Fibroblast of skin of left biceps (primary cell): Measurements from ENCODE around the gene ZBTB16.

Source experiments
- DNase-seq, 2 experiments: peaks; one replicate each; pipeline ENCODE4 v3.0.0-alpha.2; 2013; ENCODE audit warnings: low read depth in 2 of 2

The ZBTB16 gene

DNA sequence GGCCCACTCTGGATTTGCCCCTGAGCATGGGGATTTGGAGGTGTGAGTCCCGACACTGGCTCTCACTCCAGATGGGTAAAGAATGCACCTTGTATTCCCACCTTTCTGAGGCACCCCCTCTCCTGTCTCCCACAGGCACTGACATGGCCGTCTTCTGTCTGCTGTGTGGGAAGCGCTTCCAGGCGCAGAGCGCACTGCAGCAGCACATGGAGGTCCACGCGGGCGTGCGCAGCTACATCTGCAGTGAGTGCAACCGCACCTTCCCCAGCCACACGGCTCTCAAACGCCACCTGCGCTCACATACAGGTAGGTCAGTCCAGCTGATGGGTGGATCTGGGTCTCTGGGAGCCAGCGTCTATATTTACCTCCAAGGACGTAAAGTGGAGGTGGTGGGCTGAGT is 182.5 kb downstream of the ZBTB16 start:
- DNase-seq: no peak

DNA sequence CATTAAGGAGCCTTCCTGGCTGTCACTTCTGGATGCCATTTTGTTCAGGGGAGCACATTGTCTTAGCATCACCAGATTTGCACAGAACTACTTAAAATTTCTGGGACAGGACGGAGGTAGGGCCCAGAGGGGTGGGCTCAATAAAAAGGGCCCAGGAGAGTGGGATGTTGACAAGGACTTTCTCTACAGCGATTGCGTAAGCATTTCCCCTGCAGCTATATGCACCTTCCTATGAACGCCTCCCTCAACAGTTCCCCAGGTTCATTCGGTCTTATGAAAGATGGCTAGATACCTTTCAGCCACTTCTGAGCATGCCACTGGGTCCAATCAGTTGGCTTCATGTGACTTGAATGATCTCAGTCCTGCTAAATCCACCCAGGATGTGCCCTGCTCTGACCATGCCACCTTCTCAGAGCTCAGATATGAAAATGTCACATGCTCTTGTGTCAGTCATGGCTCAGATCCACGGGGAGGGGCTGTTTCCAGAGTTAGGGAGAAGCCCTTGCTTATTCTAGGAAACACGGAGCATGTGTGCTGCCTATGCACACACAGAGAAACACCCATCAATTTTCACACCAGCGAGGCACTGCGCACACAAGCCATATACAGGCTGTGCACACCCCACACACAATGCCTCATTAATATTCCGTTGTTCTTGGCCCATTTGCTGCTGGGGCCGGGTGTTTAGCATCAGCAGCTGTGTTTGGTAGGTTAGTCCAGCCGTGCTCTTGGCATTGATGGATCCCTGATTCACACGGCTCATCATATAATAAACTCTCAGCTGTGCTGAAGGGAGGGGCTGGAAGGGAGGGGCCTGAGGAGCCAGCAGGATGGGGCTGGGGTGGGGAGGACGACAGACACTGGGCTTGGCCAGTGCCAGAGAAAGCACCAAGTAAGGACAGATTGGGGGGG is 184.2 kb downstream of the ZBTB16 start:
- no peak for DNase-seq

DNA sequence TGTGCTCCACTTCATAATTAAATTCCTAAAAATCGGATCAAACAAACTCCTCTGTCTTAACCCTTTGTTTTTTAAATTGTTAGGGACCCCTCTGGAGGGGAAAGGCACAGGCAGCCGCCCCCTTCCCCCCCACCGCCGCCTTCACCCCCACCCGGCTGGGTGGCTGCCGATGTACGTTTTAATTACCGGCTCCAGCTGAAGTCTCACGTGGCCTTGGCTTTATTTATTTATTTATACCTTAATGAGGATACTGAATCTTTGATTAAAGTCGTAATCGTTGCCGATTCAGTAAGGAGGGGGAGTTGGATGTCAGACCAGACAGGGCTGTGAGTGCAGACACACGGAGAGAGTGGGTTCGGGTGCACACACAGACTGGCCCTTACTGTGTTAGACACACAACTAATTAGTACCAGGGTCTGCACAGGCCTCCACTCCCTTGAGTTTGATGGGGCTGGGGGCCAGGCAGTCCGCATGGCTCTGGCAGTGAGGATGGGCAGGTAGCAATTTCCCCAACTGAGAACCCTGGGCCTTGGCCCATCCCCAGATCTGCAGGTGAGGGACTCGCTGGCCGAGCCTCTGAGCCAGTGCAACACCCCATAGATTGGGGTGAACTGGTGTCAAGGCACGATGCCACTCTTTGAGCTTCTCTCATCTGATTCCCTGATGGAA is 185.3 kb downstream of the ZBTB16 start:
- DNase-seq: no peak

DNA sequence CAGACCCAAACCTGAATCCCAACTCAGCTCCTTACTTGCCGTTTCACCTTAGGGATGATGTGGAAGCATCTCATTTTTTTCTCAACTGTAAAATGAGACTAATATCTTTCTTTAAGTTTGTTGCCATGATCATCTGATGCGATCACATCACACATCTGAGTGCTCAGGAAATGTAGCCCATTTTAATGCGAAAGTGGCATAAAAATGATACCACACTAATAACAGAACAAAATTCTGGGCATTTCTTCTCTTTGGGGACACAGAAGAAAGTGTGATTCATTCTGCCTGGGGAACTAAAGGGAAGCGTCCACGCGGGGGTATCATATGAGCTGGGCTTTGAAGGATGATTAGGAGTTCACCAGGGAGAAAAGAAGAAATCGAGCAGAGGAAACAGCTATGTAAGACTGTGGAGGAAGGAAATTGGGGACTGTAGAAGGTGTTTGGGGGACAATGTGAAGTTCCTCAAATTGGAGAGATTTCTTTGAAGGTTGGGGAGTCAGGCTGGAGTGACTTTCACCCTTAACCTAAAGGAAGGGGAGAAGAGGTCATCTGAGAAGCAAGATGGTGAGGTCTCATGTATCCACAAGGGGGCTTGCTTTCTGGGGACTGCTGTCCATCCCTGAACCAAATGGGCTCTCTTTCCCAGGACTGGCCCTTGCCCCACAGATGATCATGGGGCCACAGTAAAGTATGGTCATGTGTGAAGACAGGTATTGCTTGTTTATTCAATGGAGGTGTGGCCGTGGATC is 187.0 kb downstream of the ZBTB16 start:
- DNase-seq: no peak

DNA sequence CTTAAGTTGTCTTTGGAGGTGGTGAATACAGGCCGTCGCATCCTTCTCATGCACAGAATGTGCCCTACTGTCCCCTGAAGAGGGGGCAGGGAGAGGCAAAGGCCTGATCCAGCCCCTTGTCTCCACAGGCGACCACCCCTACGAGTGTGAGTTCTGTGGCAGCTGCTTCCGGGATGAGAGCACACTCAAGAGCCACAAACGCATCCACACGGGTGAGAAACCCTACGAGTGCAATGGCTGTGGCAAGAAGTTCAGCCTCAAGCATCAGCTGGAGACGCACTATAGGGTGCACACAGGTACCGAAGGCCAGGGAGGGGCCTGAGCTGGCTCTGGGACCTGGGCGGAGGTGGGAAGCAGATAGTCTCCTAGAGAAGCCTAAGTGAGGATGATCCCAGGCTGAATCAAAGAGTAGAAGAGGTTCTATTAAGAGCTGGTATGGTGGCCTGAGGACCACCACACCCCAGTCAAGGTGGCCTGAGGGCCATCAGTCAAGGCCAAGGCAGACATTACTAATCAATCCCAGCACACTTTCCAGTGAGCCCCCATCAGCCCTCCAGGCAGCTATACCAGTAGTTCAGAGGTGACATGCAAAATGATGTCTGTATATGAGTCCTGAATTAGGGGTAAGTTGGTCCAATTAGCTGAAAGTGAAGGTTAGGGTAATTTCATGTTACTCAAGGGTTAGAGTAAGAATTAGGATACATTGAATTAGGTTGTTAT is 187.7 kb downstream of the ZBTB16 start:
- DNase-seq: no peak

DNA sequence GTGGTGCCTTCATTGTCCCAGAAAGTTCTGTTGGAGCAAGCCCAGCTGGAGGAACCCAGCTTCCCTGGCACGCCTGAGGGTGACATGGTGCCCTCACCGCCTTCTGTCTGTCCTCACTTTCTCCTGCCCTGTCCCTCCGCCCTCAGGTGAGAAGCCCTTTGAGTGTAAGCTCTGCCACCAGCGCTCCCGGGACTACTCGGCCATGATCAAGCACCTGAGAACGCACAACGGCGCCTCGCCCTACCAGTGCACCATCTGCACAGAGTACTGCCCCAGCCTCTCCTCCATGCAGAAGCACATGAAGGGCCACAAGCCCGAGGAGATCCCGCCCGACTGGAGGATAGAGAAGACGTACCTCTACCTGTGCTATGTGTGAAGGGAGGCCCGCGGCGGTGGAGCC is 190.7 kb downstream of the ZBTB16 start:
- no peak for DNase-seq

DNA sequence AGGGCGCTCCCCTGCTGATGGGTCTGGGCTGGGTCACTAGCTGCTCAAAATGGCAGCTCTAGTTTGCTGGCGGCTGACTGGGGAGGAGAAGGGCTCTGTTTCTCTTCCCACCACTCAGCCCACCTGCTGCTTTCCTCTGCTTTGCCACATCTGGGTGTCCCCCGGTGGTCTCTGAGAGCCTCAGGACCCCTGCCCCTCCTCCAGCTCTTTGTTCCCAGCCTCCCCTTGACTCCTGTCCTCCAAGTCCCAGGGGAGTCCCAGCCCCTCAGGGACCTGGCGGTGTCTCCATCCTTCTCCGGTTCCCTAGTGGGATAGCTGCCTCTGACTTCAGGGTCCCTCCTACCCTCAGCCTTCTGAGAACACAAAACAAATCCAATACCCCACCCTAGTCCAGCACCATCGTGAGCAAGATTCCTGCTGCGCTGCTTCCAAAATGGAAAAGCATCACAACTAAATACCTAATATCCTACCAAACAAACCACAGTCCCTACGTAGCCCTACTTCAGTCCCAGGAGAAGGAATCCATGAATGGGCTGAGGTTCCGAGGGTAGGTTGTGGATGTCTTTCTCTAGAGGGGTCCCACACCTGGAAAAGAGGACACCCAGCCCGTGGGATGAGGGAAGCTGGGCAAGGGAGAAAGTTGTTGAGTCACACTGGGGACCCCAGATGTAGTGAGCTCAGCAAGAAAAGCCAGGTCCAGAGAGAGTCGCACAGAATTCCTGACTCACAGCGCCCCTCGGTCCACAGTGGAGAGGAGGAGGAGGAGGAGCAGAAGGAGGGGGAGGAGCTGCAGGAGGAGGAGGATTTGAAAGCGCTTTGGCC is 191.7 kb downstream of the ZBTB16 start:
- DNase-seq: no peak

DNA sequence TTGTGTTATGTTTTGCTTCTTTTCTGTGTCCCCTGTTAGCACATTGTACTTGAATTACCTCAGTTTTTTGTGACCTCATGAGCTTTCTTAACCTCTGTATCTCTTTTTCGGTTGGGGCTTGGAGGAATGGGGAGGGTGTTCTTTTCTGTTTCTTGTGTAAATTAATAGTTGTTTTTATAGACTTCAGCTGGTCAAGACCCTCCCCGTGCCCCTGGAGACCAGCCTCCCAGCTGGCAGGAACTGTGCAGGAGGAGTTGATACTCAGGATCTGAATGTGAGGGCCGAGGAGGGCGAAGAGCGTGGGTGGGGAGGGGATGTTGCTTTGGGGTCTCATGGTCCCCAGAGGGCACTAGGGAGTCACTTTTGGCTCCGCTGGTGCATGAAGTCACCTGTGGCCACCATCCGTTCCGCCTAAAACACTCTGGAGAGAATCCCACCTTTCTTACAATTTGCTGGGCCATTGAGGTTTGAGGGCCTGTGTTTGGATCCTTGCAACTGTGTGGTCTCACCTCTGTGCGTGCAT is 192.4 kb downstream of the ZBTB16 start:
- no peak for DNase-seq

DNA sequence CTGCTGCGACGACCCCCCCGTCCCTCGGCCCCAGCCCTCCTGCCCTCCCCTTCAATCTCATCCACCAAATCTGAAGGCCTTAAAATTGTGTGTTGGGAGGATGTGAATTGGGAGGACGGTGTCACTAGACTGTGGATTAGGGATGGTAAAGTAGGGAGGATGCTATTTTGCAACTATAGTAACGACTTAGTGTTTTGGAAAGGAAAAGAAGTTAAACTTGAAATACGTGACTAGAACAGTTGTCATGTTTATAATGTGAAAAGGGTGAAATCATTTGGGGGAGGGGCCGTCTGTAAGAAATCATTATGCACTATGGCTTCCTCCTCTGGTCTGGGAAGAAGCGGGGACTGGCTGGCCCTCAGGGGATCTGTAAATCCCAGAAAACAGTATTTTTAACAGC is 193.3 kb downstream of the ZBTB16 start:
- DNase-seq: no peak

DNA sequence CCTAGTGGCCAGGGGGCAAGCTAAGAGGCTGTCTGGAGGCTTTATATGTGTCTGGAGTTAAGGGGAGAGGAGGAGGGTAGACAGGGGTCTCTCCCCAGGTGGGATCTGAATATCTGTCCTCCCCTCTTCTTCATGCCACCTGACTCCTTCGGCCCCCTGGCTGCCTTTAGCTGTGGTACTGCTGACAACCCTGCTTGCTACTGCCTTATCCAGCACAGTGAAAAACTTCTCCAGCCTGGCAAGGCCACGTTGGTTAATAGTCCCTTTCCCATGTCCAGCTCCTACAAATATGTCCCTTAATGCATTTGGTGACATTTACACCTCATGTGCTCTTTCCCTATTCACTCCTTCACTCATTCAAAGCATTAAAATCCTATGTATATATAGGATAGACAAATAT is 194.3 kb downstream of the ZBTB16 start:
- no peak for DNase-seq

DNA sequence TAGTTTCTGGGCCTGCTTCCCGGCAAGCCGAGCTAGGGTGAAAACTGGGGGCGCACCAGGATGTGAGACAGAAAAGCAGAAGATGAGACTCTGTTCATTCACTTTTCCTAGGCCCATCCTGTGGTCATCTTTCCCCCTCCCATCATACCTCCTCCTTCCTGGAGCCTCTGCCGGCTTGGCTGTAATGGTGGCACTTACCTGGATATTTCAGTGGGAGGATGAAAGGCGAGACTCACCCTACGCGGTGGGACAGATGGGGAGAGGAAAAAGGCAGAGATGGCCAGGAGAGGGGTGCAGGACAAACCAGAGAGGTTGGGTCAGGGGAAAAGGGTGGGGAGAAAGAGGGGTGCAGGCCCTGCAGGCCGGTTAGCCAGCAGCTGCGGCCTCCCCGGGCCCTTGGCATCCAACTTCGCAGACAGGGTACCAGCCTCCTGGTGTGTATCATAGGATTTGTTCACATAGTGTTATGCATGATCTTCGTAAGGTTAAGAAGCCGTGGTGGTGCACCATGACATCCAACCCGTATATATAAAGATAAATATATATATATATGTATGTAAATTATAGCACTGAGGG is 195.1 kb downstream of the ZBTB16 start:
- no peak for DNase-seq

DNA sequence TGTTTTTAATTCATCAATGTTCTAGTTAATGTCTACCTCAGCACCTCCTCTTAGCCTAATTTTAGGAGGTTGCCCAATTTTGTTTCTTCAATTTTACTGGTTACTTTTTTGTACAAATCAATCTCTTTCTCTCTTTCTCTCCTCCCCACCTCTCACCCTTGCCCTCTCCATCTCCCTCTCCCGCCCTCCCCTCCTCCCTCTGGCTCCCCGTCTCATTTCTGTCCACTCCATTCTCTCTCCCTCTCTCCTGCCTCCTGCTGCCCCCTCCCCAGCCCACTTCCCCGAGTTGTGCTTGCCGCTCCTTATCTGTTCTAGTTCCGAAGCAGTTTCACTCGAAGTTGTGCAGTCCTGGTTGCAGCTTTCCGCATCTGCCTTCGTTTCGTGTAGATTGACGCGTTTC is 195.8 kb downstream of the ZBTB16 start:
- DNase-seq: no peak

DNA sequence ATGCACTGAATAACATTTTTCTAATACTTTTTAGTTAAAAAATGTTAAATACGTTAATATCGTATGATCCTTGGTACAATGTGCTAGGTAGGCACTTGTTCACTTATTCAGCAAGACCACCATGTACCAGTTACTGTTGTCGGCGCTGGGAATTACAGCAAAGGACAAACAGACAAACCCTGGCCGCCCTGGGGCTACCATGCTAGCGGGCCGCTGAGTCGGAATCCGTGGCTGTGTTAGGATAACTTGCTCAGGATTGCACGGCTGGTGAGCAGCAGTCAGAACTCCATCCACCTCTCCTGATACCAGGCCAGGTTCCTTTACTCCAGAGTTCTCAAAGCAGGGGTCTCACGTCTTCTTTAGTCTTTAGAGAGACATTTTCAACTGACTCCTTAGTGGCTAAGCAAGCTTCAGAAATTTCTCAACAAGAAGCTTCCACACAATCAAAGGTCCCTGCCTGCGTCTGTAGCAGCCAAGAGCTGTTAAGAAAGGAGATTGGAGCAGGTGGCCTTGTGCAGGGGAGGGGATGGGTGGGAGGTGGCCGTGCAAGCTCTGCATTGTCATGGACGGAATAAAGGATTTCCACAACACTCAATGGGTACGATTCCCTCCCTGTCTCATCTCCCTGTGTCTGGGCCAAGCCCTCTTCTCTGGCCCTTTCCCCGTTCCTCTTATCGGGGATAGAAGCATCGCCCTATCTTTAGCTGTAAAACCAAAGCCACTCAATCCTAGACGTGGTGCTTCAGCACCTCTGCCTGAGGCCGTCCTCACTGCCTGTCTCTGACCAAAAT is 196.9 kb downstream of the ZBTB16 start:
- DNase-seq: no peak

DNA sequence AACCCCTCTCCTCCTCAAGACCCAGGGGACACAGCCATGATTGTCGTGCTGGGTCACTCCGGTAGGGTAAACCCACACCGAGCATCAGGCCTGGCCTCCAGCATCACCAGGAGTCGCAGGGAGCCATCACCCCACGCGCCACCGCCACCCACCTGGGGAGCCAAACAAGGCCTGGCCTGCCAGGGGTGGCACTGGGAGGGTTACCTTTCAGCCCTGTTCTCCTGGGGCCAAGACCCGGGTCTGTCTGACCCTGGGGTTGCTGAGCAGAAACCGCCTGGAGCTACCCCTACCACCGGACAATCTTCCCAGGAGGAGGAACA is 197.4 kb downstream of the ZBTB16 start:
- DNase-seq: no peak

DNA sequence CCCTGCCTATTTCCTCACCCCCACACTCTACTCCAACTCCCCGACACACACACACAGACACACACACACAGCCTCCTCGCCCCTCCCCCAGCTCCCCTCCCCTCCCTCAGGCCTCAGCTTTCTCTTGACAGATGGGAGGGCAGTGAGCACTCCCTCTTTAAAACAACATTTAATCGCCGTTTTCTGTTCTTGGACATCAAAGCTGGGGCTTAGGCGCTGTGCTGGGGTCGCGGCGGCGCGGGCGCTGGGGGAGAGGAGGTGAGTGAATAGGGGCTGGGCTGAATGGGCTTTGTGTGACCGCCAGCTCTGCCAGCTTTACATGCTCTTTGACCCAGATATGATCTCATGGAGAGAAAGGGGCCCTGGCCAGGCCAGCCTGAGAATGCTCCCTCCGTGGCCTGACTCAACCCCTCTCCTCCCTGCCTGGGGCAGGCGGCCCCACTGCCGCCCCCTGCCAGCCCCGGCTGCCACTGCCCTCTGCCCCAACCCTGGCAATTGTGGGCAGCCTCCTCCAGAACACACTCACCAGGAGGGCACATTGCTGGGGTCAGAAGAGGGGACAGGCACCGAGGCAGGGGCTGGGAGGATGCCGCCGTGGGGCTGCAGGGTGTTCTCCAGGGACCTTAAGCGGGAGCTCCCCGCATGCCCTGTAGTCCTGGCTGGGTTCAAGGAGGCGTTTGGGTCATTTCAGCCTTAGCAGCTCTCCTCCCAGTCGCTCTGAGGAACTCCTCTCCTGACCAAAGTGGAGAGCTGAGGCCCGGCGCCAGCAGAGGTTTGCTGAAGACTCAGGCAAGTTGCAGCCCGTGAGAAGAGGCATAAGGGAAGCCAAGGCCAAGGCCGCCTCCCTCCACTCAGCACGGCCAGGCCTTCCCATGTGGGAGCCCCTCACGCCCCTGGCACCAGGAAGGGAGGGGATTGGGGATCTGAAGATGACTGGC is 198.4 kb downstream of the ZBTB16 start:
- no peak for DNase-seq

DNA sequence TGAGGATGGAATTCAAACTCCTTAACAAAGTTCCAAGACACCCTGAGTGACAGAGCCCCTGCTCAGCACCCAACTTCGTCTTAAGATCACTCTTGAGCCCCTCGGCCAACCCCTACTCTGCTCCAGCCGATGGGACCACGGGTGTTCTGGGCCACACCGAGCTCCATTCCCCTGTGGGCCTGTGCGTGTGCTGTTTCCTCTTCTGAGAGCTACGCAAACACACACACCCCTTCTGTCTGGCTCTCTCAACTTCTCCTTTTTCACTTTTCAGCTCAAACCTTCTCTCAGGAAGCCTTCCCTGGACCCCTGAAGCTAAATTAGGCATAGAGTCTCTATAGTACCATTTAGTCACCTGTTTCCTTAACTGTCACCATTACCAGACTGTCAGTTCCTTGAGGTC is 199.2 kb downstream of the ZBTB16 start:
- DNase-seq: no peak

DNA sequence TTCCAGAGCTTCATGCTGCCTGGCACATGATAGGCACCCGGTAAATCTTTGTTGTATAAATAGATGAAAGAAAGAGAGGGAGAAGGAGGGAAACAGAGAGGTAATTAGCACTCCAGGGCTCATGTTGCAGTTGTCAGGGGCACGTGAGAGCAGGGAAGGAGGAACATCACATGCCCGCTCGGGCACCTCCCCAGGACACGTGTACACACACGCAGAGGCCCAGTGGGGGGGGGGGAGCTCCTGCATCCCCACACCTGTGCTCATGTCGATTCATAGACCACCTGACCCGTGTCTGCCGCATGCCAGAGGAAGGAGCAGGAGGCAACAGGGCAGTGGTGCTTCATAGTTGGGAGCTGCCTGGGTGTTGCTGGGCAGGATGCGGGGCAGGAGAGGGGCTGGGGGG is 199.6 kb downstream of the ZBTB16 start:
- DNase-seq: no peak

DNA sequence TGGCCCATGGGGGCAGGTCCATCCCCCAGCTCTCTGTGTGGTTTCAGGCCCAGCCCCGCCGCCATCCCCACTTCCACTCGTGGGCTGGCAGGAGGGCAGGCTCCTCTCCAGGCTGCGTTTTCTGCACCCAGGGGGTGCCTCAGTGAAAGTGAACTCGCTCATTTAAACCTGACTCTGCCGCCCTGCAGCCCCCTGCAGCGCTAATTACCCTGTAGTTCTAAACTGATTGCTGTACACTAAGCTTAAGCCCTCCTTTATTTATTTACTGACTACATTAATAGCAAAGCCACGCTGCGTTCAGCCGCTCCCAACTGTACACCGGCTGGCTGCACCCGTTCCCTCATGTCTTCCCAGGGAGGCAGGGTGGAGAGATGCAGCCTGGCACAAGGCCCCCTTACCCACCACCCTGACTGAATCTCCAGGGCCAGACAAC is 200.1 kb downstream of the ZBTB16 start:
- no peak for DNase-seq

DNA sequence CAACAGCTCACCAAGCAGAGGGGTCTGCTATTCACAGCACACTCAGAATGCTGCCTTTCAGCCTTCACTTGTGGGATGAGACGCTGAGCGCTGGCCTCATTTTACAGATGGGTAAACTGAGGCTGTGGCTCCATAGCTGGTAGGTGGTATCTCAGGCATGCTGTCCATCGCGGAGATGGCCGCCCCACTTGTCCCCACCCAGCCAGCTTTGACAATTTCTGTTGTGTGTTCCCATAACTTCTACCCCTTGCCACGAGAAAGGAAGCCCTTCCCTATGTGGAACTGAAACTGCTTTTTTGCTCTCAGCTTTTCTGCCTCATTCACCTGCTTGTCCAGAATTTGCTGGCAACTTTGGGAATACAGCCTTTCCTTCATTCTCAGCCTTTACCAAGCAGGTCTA is 200.6 kb downstream of the ZBTB16 start:
- DNase-seq: no peak
